ENCODE data around the gene TIFAB.

- no peak for TF ChIP-seq CTCF (IDR thresholded peaks at IDR 0.05)
- TF ChIP-seq SIN3A (IDR thresholded peaks at IDR 0.05; ENCODE audit: borderline replicate concordance, insufficient read depth, low read depth, low read length), result no peak
- TF ChIP-seq, protein P1, sequence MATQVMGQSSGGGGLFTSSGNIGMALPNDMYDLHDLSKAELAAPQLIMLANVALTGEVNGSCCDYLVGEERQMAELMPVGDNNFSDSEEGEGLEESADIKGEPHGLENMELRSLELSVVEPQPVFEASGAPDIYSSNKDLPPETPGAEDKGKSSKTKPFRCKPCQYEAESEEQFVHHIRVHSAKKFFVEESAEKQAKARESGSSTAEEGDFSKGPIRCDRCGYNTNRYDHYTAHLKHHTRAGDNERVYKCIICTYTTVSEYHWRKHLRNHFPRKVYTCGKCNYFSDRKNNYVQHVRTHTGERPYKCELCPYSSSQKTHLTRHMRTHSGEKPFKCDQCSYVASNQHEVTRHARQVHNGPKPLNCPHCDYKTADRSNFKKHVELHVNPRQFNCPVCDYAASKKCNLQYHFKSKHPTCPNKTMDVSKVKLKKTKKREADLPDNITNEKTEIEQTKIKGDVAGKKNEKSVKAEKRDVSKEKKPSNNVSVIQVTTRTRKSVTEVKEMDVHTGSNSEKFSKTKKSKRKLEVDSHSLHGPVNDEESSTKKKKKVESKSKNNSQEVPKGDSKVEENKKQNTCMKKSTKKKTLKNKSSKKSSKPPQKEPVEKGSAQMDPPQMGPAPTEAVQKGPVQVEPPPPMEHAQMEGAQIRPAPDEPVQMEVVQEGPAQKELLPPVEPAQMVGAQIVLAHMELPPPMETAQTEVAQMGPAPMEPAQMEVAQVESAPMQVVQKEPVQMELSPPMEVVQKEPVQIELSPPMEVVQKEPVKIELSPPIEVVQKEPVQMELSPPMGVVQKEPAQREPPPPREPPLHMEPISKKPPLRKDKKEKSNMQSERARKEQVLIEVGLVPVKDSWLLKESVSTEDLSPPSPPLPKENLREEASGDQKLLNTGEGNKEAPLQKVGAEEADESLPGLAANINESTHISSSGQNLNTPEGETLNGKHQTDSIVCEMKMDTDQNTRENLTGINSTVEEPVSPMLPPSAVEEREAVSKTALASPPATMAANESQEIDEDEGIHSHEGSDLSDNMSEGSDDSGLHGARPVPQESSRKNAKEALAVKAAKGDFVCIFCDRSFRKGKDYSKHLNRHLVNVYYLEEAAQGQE (IDR thresholded peaks at IDR 0.05; ENCODE audit: insufficient read depth in 1 of 2, low read depth in 2 of 2, low read length in 1 of 2), result no peak
- no peak for TF ChIP-seq POLR2AphosphoS5 (IDR thresholded peaks at IDR 0.05; ENCODE audit: low read depth, low read length)
- no peak for TF ChIP-seq TCF7L2 (IDR thresholded peaks at IDR 0.05; ENCODE audit: low read depth, low read length)
These were observed 50.1 kb downstream of the TIFAB start for GRCh38 chr5:135402031-135402430.
